Ammon's horn (tissue), 1 donor: ENCODE results near the gene CNTNAP2.
"Not testable (repeated sequence)": the region's sequence is repeated elsewhere in the genome, so short reads cannot be mapped to it uniquely, and the experiment has no call there.

Source experiments
- DNase-seq: peaks from one replicate; pipeline ENCODE4 v3.0.0-alpha.2; 2016; ENCODE audit warnings: low spot score

CNTNAP2 gene

DNA sequence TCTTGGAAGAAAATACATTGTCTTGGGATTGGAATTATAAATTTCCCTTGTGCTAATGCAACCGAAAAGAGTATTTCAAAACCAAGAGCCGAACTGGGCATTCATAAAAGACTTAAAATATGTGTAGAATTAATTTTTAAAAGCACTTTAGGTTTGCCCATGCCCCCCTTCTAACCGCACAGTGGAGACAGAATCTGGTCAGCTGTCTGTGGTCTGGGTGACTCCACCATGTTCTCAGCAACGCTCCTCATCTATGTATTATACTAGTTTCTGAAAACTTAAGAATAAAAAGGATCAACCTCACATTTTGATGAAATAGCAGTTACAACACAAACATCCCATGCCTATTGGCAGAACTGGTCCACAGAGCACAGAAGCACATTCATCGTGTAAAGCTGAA, 2281.4 kb downstream of the CNTNAP2 start:
- DNase-seq: no peak

DNA sequence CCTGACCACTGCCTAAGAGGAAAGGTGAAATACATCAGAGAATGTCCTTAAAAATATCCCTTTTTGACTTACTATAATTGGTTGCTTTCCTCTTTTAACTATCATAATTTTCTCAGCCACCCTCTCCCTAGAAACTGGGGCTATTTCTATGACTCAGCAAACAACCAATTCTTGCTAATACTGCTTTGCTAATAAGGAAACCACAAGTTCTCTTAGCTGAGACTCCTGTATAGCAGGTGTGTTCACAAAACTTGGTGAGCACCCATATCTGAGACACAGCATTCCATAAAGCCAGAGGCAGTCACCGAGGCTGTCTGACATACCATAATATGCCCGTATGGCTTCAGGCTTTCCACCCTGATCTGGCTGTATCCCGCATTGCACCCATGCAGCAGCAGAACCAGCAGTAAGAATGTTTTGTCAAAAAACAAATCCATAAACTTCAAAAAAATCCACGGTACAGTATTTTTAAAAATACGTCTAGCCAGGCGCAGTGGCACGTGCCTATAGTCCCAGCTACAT, 2282.3 kb downstream of the CNTNAP2 start:
- DNase-seq: no peak

DNA sequence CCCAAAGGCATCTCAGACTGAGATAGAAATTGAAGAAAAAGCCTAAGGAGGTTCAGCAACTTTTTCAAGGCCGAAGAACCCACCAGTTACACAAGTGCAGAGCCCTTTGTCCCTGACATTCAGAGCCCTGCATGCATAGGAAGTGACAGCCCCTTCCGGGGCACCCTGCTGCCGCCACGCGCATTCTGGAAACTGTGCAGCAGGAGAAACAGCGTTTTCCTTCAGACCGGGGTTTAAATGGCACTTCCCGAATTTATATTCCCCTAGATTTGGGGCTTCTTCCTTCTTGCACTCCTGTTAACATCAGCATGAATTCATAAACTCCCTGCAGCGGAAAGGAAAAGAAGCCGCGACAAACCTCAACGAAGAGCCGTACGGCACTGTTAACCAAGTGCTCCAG, 2283.5 kb downstream of the CNTNAP2 start:
- no peak for DNase-seq

DNA sequence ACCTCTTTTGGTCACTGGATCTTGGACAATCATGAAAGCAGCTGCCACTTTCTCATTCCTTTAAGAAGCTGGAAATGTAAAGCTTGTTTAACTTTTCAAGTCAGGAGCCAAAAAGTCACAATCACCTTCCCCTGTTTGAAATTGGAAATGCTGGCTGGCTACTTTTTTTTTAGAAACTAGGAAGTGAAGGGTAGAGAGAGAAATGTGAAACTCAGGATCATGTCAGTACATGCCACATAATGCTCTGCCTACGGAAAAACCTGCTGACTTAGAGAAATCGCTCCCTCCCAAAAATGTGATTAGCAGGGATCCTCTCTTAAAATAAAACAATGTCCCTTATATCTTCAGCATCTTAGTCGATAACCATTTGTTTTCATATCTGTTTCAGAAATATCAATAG, 2285.6 kb downstream of the CNTNAP2 start:
- peak; percentile 28 for DNase-seq

DNA sequence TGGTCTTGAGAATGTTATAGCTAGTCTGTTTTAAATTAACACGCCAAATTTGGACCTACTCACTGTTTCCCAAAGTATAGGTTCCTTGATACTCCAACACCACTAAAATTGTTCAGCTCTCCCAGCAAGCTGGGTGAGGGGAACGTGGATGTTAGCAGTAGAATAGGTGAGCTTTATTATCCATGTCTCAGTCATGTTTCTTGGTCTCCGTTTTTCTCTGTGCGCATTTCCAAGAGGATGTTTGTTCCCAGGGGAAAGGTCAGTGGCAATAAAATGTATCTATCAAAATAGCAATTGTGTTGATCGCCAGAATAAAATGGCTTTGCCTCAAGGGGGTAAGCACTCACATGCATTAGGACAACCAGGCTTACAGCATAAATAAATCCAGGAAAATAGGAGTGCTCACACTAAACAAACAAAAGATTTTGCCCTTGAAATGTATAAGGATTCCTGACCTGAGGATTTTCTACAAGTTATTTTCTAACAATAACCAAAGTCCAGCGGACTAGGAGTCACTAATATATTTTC, 2286.9 kb downstream of the CNTNAP2 start:
- DNase-seq: no peak

DNA sequence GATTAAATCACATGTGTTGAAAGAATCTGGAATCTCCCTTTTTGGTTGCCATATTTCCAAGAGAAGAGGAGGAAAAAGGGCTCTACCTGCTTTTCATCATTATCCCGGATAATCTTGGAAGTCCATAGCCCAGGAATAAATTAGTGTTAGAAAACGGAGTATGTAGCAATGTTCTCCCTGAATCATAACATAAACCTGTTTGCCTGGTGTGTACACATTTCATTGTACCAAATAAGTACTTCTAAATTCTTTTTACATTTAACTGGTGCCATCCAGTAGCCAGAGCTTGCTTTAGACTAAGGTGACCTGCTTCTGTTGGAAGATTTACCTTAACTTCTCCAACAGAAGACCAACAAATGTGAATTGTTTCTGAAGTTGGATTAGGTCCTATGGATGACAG, 2291.7 kb downstream of the CNTNAP2 start:
- DNase-seq: no peak

DNA sequence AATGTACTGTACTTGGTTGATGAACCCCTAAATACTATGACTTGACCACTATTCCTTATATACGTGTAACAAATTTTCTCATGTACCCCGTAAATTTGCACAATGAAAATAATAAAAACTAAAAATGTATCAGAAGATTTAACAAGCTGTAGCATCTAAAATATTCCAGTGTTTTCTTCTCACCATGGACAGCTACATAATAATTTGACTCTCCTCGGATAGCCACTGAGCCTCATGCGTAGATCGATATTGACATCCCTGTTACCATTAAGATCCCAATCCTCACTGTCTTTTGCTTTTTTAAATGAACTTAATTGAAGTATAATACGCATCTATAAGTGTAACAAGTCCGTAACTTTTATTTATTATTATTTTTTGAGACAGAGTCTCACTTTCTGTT, 2294.3 kb downstream of the CNTNAP2 start:
- DNase-seq: no peak

DNA sequence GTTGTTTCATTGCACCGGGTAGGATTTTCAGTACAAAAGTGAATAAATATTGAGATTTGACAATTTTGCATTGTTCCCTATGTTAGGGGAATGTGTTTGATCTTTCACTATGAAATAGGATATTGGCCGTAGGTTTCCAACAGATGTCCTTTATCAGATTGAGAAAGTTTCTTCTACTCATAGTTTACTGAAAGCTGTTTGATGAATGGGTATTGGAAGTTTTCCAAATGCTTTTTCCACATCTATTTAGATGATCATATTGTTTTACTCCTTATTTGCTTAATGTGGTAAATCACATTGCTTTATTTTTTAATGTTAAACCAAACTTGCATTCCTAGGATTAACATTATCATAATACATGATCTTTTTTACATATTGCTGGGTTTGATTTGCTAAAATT, 2296.1 kb downstream of the CNTNAP2 start:
- no peak for DNase-seq

DNA sequence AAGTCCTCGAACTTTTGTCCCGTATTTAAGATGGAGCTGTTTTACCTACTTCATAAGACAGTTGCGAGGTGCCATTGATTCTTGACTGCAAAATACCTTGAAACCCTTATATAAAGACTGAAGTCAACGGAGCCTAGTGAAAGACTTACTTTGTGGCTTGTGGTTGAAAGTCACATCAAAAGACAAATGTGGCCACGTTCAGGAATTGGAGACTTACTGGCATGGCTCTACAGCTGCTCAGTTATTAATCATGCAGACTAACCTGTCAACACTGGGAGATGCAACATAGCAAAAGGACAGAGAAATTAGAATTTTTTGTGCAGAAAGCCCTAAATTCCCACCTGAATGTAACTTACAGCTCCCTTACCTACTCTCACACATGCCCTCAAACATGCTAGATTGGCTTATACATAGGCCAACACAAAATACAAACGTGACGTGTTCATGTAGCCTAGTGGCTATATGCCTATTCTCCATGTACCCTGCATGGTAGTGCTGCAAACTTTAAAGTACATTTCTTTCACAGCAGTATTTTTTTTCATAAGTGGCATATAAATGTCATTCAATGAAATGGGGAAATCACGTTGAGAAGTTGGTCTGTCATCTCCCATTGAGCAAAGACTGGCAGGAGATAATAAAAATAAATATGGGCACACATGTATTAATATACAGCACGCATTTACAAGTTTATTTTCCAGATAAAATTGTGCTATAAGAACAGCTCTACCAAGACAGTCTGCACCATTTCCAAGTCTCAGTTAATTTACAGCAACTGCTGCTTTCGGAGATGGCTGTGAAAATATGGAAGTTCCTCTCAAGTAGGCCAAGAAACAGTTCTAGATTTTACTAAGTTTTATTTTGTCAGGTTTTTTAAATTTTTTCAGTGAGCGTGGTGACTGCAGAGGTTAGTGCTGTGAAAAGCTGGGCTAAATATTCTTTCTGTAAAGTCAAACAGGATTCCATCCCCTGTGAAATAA, 2303.5 kb downstream of the CNTNAP2 start:
- DNase-seq: no peak

DNA sequence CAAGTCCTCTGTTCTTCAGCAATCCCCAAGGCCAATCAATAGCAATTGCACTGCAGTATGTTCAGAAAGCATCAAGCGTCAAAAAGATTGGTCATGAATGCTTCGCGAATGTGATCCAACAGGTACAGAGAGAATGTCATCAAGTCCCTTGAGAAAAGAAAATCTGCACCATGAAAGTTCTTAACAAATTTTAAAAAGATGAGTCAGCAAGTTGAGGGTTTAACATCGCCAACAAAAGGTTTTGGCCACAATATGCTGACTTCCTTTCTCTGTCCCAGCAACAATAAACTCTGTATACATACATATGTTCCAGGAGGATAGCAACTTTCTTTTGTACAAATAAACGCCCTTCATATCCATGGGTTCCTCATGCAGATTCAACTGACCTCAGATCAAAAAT, 2305.4 kb downstream of the CNTNAP2 start:
- DNase-seq: no peak

DNA sequence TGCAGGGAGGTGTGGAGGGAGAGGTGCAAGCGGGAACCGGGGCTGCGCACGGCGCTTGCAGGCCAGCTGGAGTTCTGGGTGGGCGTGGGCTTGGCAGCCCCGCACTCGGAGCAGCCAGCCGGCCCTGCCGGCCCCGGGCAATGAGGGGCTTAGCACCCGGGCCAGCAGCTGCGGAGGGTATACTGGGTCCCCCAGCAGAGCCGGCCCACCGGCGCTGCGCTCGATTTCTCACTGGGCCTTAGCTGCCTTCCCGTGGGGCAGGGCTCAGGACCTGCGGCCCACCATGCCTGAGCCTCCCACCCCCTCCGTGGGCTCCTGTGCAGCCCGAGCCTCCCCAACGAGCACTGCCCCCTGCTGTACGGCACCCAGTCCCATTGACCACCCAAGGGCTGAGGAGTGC, 2309.8 kb downstream of the CNTNAP2 start:
- DNase-seq: not testable (repeated sequence)

DNA sequence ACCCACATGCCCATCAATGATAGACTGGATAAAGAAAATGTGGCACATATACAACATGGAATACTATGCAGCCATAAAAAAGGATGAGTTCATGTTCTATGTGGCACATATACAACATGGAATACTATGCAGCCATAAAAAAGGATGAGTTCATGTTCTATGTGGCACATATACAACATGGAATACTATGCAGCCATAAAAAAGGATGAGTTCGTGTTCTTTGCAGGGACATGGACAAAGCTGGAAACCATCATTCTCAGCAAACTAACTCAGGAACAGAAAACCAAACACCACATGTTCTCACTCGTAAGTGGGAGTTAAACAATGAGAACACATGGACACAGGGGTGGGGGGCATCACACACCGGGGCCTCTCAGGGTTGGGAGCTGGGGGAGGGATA, 2314.1 kb downstream of the CNTNAP2 start:
- DNase-seq: not testable (repeated sequence)

DNA sequence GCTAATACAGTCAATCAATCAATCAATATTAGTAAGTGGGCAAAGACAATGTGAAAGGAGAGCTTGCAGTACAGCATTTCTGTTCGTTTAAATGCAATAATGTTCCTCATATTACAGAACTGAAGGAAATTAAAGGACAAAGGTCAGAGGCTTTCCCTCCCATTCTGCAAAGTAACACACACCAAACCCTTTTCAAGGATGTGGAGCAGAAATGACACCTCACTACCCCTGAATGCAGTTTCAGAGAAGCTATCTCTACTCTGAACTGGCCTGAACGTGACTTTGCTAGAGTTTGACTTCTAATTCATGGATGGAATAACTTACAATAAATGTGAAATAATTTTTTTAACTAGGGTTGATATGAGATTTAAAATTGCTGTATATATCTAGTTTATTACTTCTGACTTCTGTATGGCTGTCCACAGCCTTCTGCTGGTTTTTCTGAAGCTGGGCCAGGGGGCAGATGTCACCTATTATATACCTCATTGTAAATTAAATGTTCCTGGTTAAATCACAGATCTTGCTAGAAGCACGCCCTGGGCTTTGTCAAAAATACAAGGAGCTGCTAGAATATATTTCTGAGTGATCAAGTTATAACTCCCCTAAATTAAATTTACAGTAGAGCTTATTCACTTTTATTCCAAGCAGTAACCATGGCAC, 2317.1 kb downstream of the CNTNAP2 start:
- DNase-seq: no peak

DNA sequence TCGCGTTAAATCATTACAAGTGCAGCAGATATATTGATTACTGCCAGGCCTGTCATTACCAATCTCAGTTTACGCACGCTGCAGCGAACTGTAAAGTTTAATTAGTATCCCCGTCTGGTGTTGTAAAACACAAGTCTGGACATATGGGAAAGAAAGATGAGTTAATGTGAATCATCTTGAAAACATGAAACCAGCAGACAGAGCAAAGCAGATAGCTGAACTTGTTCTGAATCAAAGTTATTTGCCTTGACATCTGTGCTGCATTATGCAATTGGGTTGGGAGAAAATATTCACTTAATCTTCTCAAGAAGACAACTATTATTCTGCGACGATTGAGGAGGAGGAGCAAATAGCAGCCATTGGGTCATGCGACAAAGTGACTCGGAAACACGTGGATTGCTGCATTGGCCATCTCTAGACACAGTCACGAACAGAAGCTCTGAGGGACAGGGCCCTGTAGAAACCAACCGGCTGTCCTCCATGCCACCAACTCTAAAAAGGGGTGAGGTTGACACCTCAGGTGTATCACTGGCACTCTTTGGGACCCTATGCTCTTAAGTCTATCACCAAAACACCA, 2317.7 kb downstream of the CNTNAP2 start:
- no peak for DNase-seq

DNA sequence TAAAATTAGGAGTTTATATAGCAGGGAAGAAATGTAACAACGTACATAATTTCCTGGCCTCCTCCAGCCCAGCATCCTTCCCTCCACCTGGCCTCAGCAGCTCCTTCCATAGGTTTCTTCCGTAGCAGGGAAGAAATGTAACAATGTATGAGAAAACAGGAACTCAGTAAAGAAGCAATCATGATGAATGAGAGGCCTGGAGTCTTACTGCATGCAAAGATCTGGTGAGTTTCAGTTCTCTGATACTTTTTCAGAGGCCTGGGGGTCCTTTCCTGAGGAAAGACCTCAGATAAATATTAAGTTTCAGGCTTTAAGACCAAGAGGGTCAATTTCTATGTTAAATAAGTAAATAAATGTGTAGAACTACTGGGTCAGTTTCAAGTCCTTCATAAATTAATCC, 2318.3 kb downstream of the CNTNAP2 start:
- no peak for DNase-seq

DNA sequence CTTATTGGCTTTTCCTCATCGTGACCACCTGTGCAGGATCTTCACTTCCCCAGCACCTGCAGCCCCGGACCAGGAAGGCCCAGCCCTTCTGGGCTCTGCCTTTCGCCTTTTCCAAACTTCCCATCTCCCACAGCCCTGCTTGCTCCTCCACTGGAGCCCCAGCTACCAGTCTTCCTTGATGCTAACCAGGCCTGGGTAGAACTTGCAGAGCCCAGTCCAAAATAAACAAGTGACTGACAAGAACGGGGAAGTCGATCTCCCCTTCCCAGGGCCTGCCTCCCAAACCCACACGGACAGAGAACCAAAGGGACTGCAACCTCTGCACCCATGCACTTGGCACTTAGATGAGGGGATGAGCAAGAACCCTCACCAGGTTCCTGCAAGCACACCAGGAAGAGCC, 2319.1 kb downstream of the CNTNAP2 start:
- no peak for DNase-seq

DNA sequence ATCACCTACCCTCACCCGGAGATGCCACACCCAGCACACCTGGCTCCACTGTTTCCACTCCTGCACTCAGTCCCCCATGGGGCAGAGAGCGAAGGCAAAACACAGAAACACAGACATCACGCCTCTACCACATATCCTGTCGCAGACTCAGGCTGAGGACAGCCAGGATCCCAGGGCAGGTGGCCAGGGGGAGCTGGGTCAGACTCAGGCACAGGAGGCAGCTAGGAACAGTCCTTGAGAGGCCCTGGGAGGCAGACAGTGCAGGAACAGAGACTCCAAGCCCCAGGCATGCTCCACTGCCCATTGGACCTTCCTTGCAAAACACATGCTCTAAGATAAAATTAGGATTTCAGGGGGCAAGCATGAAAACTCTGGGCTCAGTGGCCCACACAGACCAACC, 2319.5 kb downstream of the CNTNAP2 start:
- no peak for DNase-seq

DNA sequence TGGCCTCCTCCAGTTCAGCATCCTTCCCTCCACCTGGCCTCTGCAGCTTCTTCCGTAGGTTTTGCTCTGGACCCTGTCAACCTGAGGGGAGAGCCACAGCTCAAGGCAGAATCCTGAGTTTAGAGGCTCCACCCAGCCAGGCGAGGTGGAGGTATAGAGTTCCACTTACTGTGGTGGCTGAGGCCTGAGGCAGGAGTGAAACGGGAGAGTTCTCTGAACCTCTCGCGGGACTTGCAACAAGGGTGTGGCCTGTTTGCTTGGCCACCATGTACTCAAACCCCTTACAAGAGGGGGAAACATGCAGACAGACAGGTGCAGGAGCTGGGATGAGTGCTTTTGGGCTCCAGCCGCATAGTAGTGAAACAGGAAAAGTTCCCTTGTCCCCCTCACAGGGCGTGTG, 2320.0 kb downstream of the CNTNAP2 start:
- DNase-seq: no peak

DNA sequence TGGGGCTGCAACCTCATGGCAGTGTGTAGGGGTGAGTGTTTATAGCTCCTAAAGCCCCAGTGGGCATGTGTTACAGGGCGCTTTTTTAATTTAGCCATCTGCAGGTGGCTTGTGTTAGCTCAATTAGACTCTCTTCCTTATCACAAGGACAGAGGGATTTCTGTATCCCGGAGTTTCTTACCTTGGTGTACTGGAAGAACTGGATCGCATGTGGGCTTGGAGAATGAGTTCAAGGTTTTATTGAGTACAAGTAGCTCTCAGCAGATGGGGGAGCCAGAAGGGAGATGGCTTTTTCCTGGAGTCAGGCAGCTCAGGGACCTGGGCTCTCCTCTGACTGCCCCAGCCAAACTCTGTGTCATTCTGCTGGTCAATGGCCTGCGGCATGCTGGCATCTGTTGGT, 2320.4 kb downstream of the CNTNAP2 start:
- DNase-seq: no peak

DNA sequence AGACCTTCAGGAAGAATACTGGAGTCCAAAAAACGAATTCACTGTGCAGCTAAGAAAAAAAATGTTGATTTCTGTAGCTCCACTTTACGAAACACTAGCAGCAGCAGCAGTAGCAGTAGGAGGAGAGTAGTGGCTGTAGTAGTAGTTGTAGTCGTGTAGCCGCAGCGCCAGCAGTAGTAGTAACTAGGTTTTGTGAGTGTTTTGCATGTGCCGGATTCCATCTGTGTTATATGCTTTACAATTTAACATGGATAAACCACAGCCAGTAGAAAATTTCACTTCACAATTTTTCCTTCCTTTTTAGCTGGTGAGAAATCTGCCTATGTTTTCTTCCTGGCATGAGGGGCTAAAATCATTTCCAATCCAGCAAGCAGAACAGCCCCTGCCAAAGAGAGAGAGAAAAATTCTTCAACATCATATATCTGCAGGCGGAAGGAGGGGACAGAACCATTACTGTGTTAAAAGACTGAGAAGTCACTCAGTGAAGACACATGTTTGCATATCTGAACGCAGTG, 2325.6 kb downstream of the CNTNAP2 start:
- no peak for DNase-seq

DNA sequence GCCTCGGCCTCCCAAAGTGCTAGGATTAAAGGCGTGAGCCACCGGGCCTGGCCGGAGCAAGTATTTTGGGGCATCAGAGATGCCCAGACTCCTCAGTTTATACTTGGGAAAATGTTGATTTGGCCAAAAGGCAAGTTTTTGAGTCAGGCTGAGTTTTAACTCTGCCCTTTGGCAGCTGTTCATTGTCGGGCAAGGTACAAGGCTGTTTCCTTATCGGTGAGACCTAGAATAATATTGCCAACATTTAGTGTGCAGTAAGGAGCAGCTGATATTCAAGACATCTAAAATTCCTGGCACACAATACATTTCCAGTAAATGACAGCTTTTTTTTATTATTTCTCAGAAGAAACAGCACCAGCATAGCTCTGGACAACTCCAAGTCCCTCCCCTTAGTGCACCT, 2326.3 kb downstream of the CNTNAP2 start:
- no peak for DNase-seq
